Measurements from ENCODE around the gene TMEM121.

Gene TMEM121

DNA sequence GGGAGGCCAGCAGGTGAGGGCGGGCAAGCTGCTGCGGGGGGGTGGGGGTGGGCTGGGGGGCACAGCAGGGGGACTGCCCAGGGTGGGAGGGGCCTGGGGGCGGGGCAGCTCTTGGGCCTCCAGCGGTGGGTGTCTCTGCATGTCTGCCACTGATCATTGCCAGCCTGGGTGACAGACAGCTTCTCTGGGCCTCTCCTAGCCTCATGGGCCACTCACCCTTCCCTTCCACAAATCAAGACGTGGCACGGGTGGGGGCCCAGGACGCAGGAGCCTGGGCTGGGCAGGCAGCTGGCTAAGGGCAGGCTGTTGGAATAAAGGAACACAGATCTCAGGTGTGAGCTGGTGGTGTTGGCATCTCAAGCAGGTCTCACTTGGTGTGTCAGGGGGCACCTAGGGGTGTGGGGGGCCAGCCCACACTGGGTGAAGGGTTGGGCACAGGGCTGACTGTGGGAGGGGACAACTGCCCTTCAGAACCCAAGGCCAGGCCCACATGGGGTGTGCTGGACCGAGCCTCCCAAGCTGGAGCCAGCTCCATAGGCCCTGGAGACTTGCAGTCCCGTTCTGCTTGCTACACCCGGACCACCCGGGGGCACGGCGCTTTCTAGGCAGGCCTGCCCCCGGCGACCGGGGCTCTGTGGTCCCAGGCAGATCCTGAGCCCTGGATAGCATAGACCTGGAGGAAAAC, 32.3 kb upstream of the TMEM121 start:
- TF ChIP-seq, protein P1, sequence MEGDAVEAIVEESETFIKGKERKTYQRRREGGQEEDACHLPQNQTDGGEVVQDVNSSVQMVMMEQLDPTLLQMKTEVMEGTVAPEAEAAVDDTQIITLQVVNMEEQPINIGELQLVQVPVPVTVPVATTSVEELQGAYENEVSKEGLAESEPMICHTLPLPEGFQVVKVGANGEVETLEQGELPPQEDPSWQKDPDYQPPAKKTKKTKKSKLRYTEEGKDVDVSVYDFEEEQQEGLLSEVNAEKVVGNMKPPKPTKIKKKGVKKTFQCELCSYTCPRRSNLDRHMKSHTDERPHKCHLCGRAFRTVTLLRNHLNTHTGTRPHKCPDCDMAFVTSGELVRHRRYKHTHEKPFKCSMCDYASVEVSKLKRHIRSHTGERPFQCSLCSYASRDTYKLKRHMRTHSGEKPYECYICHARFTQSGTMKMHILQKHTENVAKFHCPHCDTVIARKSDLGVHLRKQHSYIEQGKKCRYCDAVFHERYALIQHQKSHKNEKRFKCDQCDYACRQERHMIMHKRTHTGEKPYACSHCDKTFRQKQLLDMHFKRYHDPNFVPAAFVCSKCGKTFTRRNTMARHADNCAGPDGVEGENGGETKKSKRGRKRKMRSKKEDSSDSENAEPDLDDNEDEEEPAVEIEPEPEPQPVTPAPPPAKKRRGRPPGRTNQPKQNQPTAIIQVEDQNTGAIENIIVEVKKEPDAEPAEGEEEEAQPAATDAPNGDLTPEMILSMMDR (IDR thresholded peaks at IDR 0.05), result no peak

DNA sequence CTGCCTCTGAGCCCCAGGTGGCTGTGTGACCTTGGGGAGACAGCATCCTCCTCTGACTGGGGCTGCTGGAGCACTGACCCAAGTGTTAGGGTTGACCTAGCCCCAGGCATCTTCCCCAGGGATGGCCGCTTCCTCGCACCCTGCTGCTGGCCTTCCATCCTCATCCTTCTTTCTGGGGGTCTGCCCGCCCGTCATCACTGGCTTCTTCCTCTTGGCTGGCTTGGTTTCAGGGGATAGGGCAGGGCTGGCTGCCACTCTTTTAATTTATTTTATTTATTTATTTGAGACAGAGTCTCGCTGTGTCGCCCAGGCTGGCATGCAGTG, 31.8 kb upstream of the TMEM121 start:
- TF ChIP-seq, protein P1 (IDR thresholded peaks at IDR 0.05), result no peak

DNA sequence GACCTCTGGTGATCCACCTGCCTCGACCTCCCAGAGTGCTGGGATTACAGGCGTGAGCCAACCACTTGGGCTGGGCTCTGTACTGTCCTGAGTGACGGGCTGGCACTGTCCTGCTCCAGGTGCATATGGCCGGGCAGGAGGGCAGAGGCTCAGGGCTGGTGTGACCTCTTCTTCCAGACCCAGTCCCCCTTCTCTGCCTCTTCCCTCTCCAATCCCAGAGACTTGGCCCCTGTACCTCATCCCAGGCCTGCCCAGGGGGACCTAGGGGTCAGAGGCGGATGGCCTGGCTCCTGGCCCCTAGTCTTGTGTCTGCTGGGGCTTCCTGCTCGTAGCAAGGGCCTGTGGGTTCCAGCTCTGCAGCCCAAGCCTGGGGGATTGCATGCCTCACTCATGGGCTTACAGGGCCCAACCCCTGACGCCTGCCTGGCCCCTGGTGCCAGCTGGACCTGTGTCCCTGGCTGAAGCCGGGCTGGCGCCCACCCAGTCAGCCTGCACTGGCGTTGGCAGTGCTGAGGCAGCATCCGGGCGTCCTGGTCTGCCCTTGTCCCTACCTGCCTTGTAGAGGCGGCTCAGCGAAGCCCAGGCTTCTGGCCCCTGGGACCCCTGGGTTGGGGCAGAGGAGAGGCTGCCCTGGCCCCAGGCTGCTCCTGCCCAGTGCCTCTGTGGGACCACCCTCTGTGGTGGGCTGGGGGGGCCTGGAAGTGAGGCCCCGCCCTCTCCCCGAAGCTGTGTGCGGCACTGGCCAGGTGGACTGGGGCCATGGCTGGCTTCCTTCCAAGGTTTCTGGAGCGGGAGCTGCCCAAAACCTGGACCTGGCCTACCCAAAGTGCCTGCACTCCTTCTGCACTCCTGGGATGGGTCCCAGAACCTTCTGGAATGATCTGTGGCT, 31.0 kb upstream of the TMEM121 start:
- TF ChIP-seq, protein P1 (IDR thresholded peaks at IDR 0.05), result no peak

DNA sequence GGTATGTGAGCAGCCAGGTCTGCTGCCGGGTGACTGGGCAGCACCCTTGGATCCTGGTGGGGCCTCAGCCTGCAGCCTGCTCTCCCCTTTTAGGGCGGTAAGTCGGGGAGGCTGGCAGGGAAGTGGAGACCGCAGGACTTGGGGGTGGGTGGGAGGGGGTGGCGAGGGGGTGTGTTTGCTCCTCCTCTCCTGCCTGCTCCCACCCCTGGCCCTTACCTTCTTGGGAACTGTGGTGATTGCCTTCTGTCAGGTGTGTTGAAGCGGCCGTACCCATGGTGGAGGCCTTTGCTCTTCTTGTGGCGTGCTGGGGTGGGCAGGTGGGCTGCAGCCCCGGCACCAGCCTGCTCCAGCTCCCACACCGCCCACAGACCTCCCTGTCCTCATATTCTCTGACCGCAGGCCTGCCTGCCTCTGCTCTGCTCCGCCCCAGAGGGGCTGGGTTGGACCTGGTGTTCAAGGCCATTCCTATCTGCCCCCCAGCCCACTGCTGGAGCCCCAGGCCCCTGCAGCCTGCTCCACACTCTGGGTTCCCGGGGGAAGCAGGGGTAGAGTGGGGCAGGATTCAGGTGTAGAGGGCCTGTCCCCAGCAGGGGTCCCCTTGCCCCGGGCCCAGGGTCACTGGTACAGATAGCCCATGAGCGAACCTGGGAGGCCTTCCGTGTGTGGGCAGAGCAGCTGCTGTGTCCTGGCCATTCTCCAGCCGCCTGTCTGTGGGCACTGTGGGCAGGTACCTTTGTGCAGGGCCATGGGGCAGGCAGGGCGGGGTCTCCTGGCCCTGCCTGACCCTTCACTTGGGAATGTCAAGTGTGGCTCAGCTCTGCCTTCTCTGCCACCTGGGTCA, 30.2 kb upstream of the TMEM121 start:
- TF ChIP-seq, protein P1 (IDR thresholded peaks at IDR 0.05), result no peak

DNA sequence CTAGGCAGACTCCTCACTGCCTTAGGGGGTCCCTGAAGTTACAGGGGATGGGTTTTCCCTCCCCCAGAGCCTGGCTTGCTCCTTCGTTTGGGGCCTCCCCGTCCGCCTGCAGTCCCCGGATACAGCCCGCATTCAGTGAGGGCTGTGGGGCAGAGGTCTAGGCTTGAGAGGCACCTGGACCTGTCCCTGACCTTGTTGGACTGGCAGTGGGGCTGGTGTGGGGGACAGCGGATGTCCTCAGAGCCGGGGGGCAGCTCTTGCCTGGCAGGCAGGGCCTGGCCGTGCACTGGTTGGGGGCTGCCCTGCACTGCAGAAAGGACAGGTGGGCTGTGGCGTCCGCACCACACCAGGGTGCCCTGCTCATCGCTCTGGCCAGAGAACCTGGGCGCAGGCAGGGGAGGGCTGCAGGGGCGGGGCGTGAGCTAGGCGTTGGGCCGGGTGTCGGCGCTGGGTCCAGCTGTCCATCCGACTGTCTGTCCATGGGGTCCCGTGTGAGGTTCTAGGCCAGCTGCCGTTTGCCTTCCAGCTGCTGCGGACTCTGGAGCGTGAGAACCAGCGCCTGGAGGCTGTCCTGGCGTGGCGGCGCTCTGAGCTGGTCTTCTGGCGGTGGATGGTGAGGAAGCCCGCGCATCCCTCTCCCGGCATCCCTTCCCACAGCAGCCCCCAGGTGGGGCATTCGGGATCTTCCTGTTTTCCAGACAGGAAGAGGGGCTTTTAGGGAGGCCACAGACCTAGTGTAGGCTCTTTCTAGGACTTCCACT, 29.4 kb upstream of the TMEM121 start:
- TF ChIP-seq, protein P1 (IDR thresholded peaks at IDR 0.05), result no peak

DNA sequence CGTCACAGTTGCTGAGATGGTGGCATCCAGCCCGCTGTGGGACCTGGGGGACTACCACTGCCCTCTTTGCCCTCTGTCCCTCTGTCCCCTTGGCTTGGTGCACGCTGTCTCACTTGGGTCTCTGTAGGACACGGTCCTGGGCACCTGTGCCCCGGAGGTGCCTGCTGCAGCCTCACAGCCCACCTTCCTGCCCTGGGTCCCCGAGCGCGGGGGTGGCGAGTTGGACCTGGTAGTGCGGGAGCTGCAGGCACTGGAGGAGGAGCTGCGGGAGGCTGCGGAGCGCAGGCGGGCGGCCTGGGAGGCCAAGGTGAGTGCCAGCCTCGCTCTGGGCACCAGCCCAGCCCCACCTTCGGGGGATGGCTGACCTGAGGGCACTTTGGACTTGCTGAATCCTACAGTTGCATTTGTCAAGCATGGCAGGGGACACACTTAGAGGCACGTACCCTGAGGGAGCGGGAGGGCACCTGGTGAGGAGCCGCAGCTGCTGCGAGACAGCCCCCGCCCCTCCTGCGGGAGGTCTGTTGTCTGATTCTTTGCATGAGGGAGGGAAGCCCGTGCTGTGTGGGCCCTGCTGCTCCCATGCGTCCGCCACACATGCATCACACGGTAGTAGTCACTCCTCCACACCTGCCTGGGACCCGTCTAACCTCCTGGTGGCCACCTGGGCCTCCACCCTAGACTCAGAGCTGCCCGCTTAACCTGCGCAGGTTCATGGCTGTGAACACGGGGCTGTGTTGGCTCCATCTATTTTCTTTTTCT, 28.5 kb upstream of the TMEM121 start:
- TF ChIP-seq, protein P1 (IDR thresholded peaks at IDR 0.05), result no peak

Data from LNCAP (cell line).